SKM-1 (cell line): ENCODE data around the gene NXPE4.
"Not testable (repeated sequence)": the region's sequence is repeated elsewhere in the genome, so short reads cannot be mapped to it uniquely, and the experiment has no call there.

Source experiments
- DNase-seq: peaks from one replicate; lab custom pipeline; 2025; ENCODE audit not compliant: unreplicated experiment; lab: John Stamatoyannopoulos, UW

The NXPE4 gene

GRCh38 chr11:114610984-114611944 is 15.7 kb upstream of the NXPE4 start:
- DNase-seq = no peak

- no peak for DNase-seq
Measured at GRCh38 chr11:114610550-114610949, 15.0 kb upstream of the NXPE4 start.

DNA sequence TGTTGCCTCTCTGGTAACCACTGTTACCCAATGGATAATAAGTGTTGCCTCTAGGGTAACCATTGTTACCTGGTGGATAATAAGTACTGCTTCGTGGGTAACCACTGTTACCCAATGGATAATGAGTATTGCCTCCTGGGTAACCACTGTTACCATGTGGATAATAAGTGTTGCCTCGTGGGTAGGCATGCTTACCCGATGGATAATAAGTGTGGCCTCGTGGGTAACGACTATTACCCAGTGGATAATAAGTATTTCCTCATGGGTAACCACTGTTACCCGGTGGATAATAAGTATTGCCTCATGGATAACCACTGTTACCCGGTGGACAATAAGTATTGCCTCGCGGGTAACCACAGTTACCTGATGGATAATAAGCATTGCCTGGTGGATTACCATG is 13.8 kb upstream of the NXPE4 start:
- no peak for DNase-seq

DNA sequence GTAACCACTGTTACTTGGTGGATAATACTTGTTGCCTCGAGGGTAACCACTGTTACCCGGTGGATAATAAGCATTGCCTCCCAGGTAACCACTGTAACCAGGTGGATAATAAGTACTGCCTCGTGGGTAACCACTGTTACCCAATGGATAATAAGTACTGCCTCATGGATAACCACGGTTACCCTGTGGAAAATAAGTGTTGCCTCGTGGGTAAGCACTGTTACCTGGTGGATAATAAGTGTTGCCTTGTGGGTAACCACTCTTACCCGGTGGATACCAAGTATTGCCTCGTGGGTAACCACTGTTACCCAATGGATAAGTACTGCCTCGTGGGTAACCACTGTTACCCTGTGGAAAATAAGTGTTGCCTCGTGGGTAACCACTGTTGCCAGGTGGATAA is 13.0 kb upstream of the NXPE4 start:
- not testable (repeated sequence) for DNase-seq

DNA sequence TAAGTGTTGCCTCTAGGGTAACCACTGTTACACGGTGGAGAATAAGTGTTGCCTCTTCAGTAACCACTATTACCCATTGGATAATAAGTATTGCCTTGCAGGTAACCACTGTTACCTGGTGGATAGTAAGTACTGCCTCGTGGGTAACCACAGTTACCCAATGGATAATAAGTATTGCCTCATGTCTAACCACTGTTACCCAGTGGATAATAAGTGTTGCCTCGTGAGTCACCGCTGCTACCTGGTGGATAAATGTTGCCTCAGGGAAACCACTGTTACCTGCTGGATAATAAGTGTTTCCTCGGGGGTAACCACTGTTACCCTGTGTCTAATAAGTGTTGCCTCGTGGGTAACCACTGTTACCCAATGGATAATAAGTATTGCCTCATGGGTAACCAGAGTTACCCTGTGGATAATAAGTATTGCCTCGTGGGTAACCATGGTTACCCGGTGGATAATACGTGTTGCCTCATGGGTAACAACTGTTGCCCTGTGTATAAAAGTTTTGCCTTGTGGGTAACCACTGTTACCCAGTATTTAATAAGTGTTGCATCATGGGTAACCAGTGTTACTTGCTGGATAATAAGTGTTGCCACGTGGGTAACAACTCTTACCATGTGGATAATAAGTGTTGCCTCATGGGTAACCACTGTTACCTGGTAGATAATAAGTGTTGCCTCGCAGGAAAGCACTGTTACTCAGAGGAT is 12.3 kb upstream of the NXPE4 start:
- no peak for DNase-seq

DNA sequence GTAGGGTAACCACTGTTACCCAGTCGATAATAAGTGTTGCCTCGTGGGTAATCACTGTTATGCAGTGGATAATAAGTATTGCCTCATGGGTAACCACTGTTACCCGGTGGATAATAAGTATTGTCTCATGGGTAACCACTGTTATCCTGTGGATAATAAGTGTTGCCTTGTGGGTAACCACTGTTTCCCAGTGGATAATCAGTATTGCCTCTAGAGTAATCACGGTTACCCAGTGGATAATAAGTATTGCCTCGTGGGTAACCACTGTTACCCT is 11.2 kb upstream of the NXPE4 start:
- DNase-seq = not testable (repeated sequence)

GRCh38 chr11:114606003-114606801 is 10.6 kb upstream of the NXPE4 start:
- DNase-seq = no peak

DNA sequence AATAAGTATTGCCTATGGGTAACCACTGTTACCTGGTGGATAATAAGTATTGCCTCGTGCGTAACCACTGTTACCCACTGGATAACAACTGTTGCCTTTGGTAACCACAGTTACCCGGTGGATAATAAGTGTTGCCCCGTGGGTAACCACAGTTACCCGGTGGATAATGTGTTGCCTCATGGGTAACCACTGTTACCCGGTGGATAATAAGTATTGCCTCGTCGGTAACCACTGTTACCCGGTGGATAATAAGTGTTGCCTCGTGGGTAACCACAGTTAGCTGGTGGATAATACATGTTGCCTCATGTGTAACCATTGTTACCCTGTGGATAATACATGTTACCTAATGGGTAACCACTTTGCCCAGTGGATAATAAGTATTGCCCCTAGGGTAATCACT is 9.8 kb upstream of the NXPE4 start:
- DNase-seq = no peak

DNA sequence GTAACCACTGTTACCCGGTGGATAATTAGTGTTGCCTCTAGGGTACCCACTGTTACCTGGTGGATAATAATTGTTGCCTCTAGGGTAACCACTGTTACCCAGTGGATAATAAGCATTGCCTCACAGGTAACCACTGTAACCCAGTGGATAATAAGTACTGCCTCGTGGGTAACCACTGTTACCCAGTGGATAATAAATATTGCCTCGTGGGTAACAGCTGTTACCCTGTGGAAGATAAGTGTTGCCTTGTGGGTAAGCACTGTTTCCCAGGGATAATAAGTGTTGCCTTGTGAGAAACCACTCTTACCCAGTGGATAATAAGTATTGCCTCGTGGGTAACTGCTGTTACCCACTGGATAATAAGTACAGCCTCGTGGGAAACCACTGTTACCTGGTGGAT is 9.3 kb upstream of the NXPE4 start:
- no peak for DNase-seq

DNA sequence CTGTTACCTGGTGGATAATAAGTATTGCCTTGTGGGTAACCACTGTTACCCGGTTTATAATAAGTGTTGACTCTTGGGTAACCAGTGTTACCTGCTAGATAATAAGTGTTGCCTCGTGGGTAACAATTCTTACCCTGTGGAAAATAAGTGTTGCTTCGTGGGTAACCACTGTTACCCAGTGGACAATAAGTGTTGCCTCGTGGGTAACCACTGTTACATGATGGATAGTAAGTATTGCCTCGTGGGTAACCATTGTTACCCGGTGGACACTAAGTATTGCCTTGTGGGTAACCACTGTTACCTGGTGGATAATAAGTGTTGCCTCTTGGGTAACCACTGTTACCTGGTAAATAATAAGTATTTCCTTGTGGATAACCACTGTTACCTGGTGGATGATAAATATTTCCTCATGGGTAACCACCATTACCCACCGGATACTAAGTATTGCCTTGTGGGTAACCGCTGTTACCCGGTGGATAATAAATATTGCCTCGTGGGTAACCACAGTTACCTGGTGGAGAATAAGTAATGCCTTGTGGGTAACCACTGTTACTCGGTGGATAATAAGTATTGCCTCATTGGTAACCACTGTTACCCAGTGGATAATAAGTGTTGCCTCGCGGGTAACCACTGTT is 8.7 kb upstream of the NXPE4 start:
- DNase-seq = no peak

GRCh38 chr11:114603151-114603550 is 7.6 kb upstream of the NXPE4 start:
- not testable (repeated sequence) for DNase-seq

GRCh38 chr11:114598461-114598860 is 2.9 kb upstream of the NXPE4 start:
- DNase-seq = no peak

DNA sequence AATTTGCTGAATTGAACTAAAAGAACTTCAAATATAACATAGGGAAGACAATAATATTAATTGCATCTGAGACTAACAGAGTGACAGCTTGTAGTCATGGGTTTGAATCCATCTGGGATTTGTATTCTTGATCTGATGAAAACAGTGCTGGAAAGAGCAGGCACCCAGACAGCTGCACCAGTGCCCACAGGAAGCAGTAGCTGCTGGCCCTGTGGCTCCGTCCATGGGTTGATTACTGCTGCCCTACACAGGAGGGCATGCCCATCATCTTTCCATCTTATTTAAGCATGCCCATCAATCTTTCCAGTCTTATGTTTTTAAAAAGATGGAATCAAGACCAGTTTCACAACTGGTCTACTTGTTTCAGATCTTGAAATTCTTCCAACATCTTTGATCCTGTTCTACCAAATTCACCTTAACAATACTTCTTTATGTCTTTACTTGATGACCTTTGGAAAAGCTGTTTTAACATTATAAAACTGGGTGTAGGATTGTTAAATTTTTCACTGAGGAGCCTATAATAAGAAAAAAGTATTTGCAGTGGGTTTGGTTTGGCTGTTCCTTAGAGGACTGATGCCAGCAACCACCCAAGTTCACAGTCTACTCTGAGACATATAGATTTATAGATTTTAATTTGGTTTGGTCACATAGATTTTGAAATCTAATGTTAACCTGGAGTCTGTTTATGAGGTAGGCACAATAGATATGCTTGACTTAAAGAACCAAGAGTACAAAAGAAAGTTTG is 761 bp upstream of the NXPE4 start:
- no peak for DNase-seq

- DNase-seq = no peak
Measured at GRCh38 chr11:114594703-114595102, 883 bp downstream of the NXPE4 start.

GRCh38 chr11:114587398-114587953 is 8.1 kb downstream of the NXPE4 start:
- no peak for DNase-seq

- DNase-seq = no peak
Measured at GRCh38 chr11:114586797-114587196, 8.8 kb downstream of the NXPE4 start.

DNA sequence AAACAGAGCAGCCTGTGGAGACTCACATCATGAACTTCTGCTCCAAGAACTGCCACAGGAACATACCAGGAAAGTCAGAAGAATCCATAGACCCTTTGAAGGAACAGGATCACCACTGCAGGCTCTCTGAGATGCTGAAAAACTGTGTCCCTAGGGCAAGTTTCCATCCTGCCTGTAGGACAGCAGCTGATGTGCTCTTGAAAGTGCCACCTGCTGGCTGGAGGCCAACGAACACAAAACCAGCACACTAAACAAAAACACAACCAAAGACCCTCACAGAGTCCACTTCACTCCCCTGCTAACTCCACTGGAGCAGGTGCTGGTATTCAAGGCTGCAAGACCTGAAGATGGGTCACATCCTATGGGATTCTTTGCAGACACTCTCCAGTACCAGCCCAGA is 23.9 kb downstream of the NXPE4 start:
- no peak for DNase-seq

GRCh38 chr11:114569801-114570200 is 25.8 kb downstream of the NXPE4 start:
- no peak for DNase-seq

GRCh38 chr11:114566276-114566675 is 29.3 kb downstream of the NXPE4 start:
- DNase-seq = no peak

DNA sequence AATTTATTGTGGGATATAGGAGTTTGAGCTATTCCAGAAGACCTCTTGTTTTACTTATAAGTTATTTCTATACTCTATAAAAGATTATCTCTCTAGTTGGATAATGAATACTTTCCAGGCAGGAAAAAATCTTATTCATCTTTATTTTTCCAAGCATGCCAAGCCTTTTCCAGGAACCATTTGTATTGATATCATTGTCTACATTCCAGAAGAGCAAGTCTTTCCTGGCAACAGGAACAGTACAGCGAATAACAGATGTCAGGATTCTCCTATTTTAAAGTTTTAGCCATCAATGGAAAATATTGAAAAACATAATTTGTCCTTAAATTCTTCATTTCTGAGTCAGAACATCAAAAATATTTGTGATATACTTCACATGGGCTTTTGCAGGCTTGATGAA is 30.8 kb downstream of the NXPE4 start:
- no peak for DNase-seq
